Hepatocyte (in vitro differentiated cells): ENCODE results near the gene TTC28.

ENCODE experiments used
- CTCF ChIP-seq: fragments of 200-600 bp; sonication (generic); IDR thresholded peaks from 2 replicates; pipeline ENCODE4 v1.5.1; 2016; ENCODE audit warnings: antibody characterized with exemption, mild to moderate bottlenecking; ENCODE audit not compliant: poor library complexity
- EZH2phosphoT487 ChIP-seq: fragments of 200-600 bp; sonication (generic); IDR thresholded peaks from one replicate; pipeline ENCODE4 v1.6.1; 2018; ENCODE audit warnings: antibody characterized with exemption, mild to moderate bottlenecking, low read depth, moderate library complexity; ENCODE audit not compliant: unreplicated experiment, severe bottlenecking

GRCh38 chr22:28239941-28240340 lies 439.7 kb downstream of the TTC28 start:
- TF ChIP-seq EZH2phosphoT487 (no peak), CTCF (no peak)
